Measurements from ENCODE around the gene DLG2.

Gene DLG2

GRCh38 chr11:84173078-84173477 is 1454.1 kb downstream of the DLG2 start:
- DNase-seq (ENCODE audit: insufficient read length, low spot score) (no peak), FAIRE-seq (no peak)
- TF ChIP-seq, protein P1, sequence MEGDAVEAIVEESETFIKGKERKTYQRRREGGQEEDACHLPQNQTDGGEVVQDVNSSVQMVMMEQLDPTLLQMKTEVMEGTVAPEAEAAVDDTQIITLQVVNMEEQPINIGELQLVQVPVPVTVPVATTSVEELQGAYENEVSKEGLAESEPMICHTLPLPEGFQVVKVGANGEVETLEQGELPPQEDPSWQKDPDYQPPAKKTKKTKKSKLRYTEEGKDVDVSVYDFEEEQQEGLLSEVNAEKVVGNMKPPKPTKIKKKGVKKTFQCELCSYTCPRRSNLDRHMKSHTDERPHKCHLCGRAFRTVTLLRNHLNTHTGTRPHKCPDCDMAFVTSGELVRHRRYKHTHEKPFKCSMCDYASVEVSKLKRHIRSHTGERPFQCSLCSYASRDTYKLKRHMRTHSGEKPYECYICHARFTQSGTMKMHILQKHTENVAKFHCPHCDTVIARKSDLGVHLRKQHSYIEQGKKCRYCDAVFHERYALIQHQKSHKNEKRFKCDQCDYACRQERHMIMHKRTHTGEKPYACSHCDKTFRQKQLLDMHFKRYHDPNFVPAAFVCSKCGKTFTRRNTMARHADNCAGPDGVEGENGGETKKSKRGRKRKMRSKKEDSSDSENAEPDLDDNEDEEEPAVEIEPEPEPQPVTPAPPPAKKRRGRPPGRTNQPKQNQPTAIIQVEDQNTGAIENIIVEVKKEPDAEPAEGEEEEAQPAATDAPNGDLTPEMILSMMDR (IDR thresholded peaks at IDR 0.05; ENCODE audit: insufficient read depth, missing control alignments) = no peak

- no peak for FAIRE-seq
- DNase-seq (ENCODE audit: insufficient read length, low spot score) = no peak
- TF ChIP-seq, protein P1 (IDR thresholded peaks at IDR 0.05; ENCODE audit: insufficient read depth, missing control alignments) = no peak
Measured at GRCh38 chr11:84165139-84165538, 1462.0 kb downstream of the DLG2 start.

- DNase-seq (ENCODE audit: insufficient read length, low spot score) (no peak), FAIRE-seq (no peak)
- TF ChIP-seq, protein P1 (IDR thresholded peaks at IDR 0.05; ENCODE audit: insufficient read depth, missing control alignments) = no peak
Measured at GRCh38 chr11:84164728-84165127, 1462.4 kb downstream of the DLG2 start.

DNA sequence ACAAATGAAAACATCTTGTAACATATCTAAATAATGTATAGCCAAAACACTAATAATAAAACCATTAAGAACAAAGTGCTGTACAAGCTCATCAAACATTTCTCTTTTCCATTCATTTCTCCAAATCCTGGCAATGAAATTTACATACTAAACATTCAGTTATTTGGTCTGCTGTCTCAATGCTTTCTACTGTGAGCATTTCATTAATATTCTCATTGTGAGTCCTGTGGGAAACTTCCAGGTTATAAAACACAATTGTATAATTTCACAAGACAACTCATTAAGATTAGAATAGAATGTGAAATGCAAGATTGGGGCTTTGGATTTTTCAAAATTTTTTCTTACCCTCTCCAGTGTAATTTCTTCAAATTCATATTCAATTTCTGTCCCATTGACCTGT is 1464.0 kb downstream of the DLG2 start:
- FAIRE-seq (peak; percentile 29), DNase-seq (ENCODE audit: insufficient read length, low spot score) (no peak)
- TF ChIP-seq, protein P1 (IDR thresholded peaks at IDR 0.05; ENCODE audit: insufficient read depth, missing control alignments) = no peak

- DNase-seq (ENCODE audit: insufficient read length, low spot score) (no peak), FAIRE-seq (no peak)
- TF ChIP-seq, protein P1 (IDR thresholded peaks at IDR 0.05; ENCODE audit: insufficient read depth, missing control alignments) = no peak
Measured at GRCh38 chr11:84157639-84158038, 1469.5 kb downstream of the DLG2 start.

DNA sequence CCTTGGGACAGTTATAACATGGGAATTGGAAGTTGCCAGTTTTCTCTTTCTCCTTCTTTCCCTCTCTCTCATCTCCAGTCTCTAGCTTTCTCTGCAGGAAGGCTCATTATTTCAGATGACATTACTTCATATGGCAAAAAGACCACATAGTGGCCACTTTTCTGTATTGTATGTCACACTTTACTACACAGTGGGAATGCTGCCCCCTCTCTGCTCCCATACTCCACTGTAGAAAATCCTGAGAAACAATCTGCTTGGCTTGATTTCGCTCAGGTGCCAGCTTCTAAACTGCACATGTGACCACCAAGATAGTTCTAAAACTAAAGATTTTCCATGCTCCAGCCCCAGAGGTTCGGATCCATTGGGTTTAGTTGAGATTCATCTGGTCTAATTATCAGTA is 1480.3 kb downstream of the DLG2 start:
- FAIRE-seq (no peak), DNase-seq (ENCODE audit: insufficient read length, low spot score) (no peak)
- TF ChIP-seq, protein P1 (IDR thresholded peaks at IDR 0.05; ENCODE audit: insufficient read depth, missing control alignments) = no peak

DNA sequence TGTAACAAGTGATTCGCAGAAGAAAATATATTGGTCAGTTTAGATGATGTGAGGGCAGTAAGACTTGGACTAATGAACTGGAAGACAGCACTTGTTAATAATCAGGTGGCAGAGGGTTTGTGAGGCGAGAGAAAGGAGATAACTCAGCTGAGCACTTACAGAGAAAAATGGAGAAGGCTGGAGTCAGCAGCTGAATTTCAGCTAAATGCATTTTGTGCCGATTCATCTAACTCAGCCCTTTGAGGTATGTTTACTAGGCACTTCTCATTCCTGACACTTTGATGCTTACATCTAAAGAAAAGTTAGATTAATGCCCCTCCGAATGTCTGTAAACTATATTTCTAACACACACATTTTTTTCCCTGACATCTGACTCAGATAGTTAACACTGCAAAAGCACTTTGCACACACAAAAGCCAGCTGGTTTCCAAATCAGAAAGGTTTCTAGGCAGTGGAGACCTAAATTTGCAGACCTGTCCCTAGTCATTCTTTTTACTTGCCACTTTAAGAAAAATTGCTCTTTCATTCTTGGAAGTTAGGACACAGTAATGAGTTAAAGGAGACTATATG is 1481.4 kb downstream of the DLG2 start:
- DNase-seq (ENCODE audit: insufficient read length, low spot score) = no peak
- TF ChIP-seq, protein P1 (IDR thresholded peaks at IDR 0.05; ENCODE audit: insufficient read depth, missing control alignments) = no peak
- FAIRE-seq = no peak
